ENCODE results near the gene WFDC1. TPM values are rescaled to one million over a fixed set of nuclear protein-coding genes. Genes with fewer than 3 reads are reported as not detected.

WFDC1 gene
- total and polyA plus RNA-seq, 2 of the 4 experiments (the other 2 are of a cell fraction) = 4.7 to 6.8 TPM

DNA sequence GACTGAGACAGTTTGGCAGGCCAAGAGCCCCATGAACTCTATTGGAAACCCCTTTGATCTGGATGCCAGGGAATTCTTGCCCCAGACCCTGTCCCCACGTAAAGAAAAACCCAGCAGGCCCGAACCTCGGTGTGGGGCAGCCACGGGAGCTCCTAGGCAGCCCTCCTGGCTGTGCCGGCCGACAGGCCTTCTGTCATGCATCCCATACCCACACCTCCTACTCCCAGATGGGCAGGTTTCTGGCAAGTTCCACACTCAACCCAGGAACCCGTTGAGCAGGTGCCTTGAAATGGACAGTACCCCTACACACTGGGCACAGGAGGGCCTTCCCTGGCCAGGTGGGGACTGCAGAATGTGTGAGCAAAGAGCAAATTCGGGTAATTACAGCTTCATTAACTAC lies 50.1 kb downstream of the WFDC1 start:
- H3K9ac ChIP-seq (ENCODE audit: low read depth, low read length) = no peak overlapping the region

More for the DNA sequence above, 50.1 kb downstream of the WFDC1 start:
- H2AK9ac ChIP-seq (replicated peaks; ENCODE audit: low read depth, low read length, poor library complexity) = no peak overlapping the region
- H3K23ac ChIP-seq (ENCODE audit: low read depth, low read length) = no peak overlapping the region
- no peak overlapping the region for H2BK20ac ChIP-seq (ENCODE audit: low read depth, low read length)
- no TSS peak for BruUV-seq (replicated peaks)
- no peak overlapping the region for H3K4me2 ChIP-seq (ENCODE audit: low read depth, low read length)
- intact Hi-C loops (cut with micrococcal nuclease) = no loop called here
- H4K5ac ChIP-seq (ENCODE audit: low read depth, low read length) = no peak overlapping the region
- dilution Hi-C loops (cut with HindIII; ENCODE audit: low sequenced_read_pairs, unreplicated experiment) = no loop called here
- no peak for DNase-seq
- no peak overlapping the region for H2BK5ac ChIP-seq (ENCODE audit: low read depth, low read length, poor library complexity, severe bottlenecking)
- H2BK120ac ChIP-seq (ENCODE audit: low read depth, low read length) = no peak overlapping the region
- no peak overlapping the region for H4K8ac ChIP-seq (ENCODE audit: low read depth in 2 of 2, low read length in 2 of 2)
- CTCF ChIA-PET = interaction anchor here (0.5 kb wide), 1 partner anchor 150 kb away, joined by 3 read pairs; no protein-coding TSS in a partner anchor
- H3K79me1 ChIP-seq (ENCODE audit: low read depth in 1 of 2, low read length in 2 of 2) = no peaks in the 10 kb centered on the region
- no peak overlapping the region for H3K14ac ChIP-seq (replicated peaks; ENCODE audit: low read depth, low read length)
- H3K18ac ChIP-seq (ENCODE audit: low read depth, low read length) = no peak overlapping the region
- H2AFZ ChIP-seq (replicated peaks; ENCODE audit: low read length, poor library complexity) = peak overlapping the region; percentile 11
- H4K91ac ChIP-seq (ENCODE audit: insufficient read depth, low read depth, low read length) = no peak overlapping the region
- H3K27me3 ChIP-seq (ENCODE audit: control insufficient read depth, insufficient read depth, low read length) = peaks cover 62% of the 10 kb centered on the region
- WGBS, 2 experiments (ENCODE audit: extremely low coverage in 2 of 2, insufficient read length in 1 of 2) = 67% methylated on average over 3 of the region's 8 CpGs; no CpG with 5 or more reads in 1 of the 2 experiments
- no peak overlapping the region for H2BK15ac ChIP-seq (ENCODE audit: low read depth, low read length)
- POLR2A ChIA-PET (ENCODE audit: unreplicated experiment) = no interaction called here
- ATAC-seq (ENCODE audit: low read depth) = no peak
- no peaks in the 10 kb centered on the region for H3K36me3 ChIP-seq (ENCODE audit: control insufficient read depth, insufficient read depth, low read length)
- no peaks in the 10 kb centered on the region for H3K4me1 ChIP-seq (ENCODE audit: control insufficient read depth, insufficient read depth, low read length)
- no peak overlapping the region for H3K4ac ChIP-seq (ENCODE audit: low read depth, low read length)
- TF ChIP-seq, protein P1, sequence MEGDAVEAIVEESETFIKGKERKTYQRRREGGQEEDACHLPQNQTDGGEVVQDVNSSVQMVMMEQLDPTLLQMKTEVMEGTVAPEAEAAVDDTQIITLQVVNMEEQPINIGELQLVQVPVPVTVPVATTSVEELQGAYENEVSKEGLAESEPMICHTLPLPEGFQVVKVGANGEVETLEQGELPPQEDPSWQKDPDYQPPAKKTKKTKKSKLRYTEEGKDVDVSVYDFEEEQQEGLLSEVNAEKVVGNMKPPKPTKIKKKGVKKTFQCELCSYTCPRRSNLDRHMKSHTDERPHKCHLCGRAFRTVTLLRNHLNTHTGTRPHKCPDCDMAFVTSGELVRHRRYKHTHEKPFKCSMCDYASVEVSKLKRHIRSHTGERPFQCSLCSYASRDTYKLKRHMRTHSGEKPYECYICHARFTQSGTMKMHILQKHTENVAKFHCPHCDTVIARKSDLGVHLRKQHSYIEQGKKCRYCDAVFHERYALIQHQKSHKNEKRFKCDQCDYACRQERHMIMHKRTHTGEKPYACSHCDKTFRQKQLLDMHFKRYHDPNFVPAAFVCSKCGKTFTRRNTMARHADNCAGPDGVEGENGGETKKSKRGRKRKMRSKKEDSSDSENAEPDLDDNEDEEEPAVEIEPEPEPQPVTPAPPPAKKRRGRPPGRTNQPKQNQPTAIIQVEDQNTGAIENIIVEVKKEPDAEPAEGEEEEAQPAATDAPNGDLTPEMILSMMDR (conservative IDR thresholded peaks at IDR 0.05; ENCODE audit: low read depth, low read length) = no peak
- no peak for TF ChIP-seq BHLHE40 (IDR thresholded peaks at IDR 0.05; ENCODE audit: low read depth, low read length)
- TF ChIP-seq MAZ (IDR thresholded peaks at IDR 0.05; ENCODE audit: borderline replicate concordance, low read depth, low read length) = no peak
- no peak for TF ChIP-seq FOS (IDR thresholded peaks at IDR 0.05; ENCODE audit: low read depth, low read length)
- no peak for TF ChIP-seq NFE2L2 (IDR thresholded peaks at IDR 0.05; ENCODE audit: low read depth, low read length)
- TF ChIP-seq, protein P2, sequence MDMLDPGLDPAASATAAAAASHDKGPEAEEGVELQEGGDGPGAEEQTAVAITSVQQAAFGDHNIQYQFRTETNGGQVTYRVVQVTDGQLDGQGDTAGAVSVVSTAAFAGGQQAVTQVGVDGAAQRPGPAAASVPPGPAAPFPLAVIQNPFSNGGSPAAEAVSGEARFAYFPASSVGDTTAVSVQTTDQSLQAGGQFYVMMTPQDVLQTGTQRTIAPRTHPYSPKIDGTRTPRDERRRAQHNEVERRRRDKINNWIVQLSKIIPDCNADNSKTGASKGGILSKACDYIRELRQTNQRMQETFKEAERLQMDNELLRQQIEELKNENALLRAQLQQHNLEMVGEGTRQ (IDR thresholded peaks at IDR 0.05; ENCODE audit: low read depth, low read length) = no peak
- TF ChIP-seq, protein P3, sequence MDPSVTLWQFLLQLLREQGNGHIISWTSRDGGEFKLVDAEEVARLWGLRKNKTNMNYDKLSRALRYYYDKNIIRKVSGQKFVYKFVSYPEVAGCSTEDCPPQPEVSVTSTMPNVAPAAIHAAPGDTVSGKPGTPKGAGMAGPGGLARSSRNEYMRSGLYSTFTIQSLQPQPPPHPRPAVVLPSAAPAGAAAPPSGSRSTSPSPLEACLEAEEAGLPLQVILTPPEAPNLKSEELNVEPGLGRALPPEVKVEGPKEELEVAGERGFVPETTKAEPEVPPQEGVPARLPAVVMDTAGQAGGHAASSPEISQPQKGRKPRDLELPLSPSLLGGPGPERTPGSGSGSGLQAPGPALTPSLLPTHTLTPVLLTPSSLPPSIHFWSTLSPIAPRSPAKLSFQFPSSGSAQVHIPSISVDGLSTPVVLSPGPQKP (IDR thresholded peaks at IDR 0.05; ENCODE audit: borderline replicate concordance, low read depth, low read length) = no peak
- no peak for TF ChIP-seq SMC3 (IDR thresholded peaks at IDR 0.05; ENCODE audit: low read depth, low read length)
- TF ChIP-seq CHD1 (IDR thresholded peaks at IDR 0.05; ENCODE audit: low read depth, low read length) = no peak
- TF ChIP-seq MAFK (IDR thresholded peaks at IDR 0.05; ENCODE audit: low read depth, low read length) = no peak
- no peak for TF ChIP-seq RCOR1 (IDR thresholded peaks at IDR 0.05; ENCODE audit: insufficient replicate concordance, low read length)
- TF ChIP-seq RAD21 (IDR thresholded peaks at IDR 0.05; ENCODE audit: low read length) = no peak
- TF ChIP-seq MXI1 (IDR thresholded peaks at IDR 0.05; ENCODE audit: borderline replicate concordance, low read depth, low read length) = no peak
- no peak for TF ChIP-seq POLR2A (IDR thresholded peaks at IDR 0.05; ENCODE audit: low read depth, low read length)
- TF ChIP-seq CEBPB (IDR thresholded peaks at IDR 0.05; ENCODE audit: low read depth, low read length) = no peak
- no peak for TF ChIP-seq RFX5 (IDR thresholded peaks at IDR 0.05; ENCODE audit: low read depth, low read length)
- in situ Hi-C loops (cut with MboI; ENCODE audit: low sequenced_read_pairs) = no loop called here
- 0 out of 2 replicates have a peak, but pooled peaks cover 2% of the 10 kb centered on the region for H3K9me1 ChIP-seq (ENCODE audit: insufficient read depth, low read length)
- H3K27ac ChIP-seq (ENCODE audit: insufficient read depth, low read length) = no peak overlapping the region
- no peaks in the 10 kb centered on the region for H3K9me3 ChIP-seq (ENCODE audit: control insufficient read depth, insufficient read depth, low read length)
- H2AK5ac ChIP-seq (ENCODE audit: low read depth, low read length) = no peak overlapping the region
- H3K56ac ChIP-seq (ENCODE audit: extremely low read depth, insufficient read depth, low read length) = no peak overlapping the region
- H3K4me3 ChIP-seq (ENCODE audit: insufficient read depth, low read depth, low read length) = no peak overlapping the region
- no peaks in the 10 kb centered on the region for H4K20me1 ChIP-seq (ENCODE audit: insufficient read depth, low read length)

Data from IMR-90 (cell line).